HEK293 (cell line): ENCODE data around the gene ACADVL.

Source experiments
- CTCF ChIA-PET: fragments of 350-600 bp; formaldehyde crosslinking; extraction: SDS; loops from one replicate; lab custom pipeline; 2021; ENCODE audit warnings: antibody characterized with exemption; lab: Yijun Ruan, JAX
- POLR2A ChIA-PET: fragments of 300-600 bp; formaldehyde crosslinking; extraction: SDS; loops from one replicate; lab custom pipeline; 2020; ENCODE audit warnings: antibody characterized with exemption, inconsistent platforms; lab: Yijun Ruan, JAX
- H3K27ac ChIP-seq: fragments of 200-500 bp; sonication (Bioruptor generic); 2 replicates; pipeline ENCODE4 v1.5.1; 2014; ENCODE audit warnings: low read depth, low read length, control low read depth, inconsistent platforms; ENCODE audit errors: extremely low read depth
- H3K36me3 ChIP-seq, 2 experiments: fragments of 200-500 bp in 1 of 2; sonication (Bioruptor generic) in 1 of 2; 1 replicate in 1 of 2; 2 replicates in 1 of 2; pipeline ENCODE4 v1.5.1; 2014 to 2017; ENCODE audit warnings: inconsistent platforms in 2 of 2, low read length in 2 of 2; ENCODE audit not compliant: control insufficient read depth in 2 of 2, insufficient read depth in 1 of 2
- H3K4me1 ChIP-seq: fragments of 200-500 bp; sonication (Bioruptor generic); 2 replicates; pipeline ENCODE4 v1.5.1; 2014; ENCODE audit warnings: mild to moderate bottlenecking, low read length, inconsistent platforms; ENCODE audit not compliant: control insufficient read depth, insufficient read depth
- H3K4me3 ChIP-seq: 2 replicates; pipeline ENCODE4 v1.5.1; 2011; ENCODE audit warnings: low read depth, mild to moderate bottlenecking, control low read depth, low read length, moderate library complexity
- H3K9me3 ChIP-seq: fragments of 200-500 bp; sonication (Bioruptor generic); 2 replicates; pipeline ENCODE4 v1.5.1; 2014; ENCODE audit warnings: low read depth, low read length, inconsistent platforms; ENCODE audit not compliant: control insufficient read depth, insufficient read depth
- GLI2 ChIP-seq: fragments of 450-650 bp; formaldehyde crosslinking; IDR thresholded peaks from 2 replicates; pipeline ENCODE4; 2017; ENCODE audit warnings: missing biosample characterization, missing genetic modification characterization, low read depth, borderline replicate concordance
- GLIS2 ChIP-seq: fragments of 450-650 bp; formaldehyde crosslinking; IDR thresholded peaks from 2 replicates; pipeline ENCODE4 v1.5.1; 2016; ENCODE audit warnings: missing biosample characterization, missing genetic modification characterization
- HOXA7 ChIP-seq: sonication (generic); formaldehyde crosslinking; IDR thresholded peaks from 2 replicates; pipeline ENCODE4 v1.8.1; 2022; ENCODE audit warnings: missing genetic modification reagents, borderline replicate concordance
- HOXD13 ChIP-seq: sonication (generic); formaldehyde crosslinking; IDR thresholded peaks from 2 replicates; pipeline ENCODE4 v1.8.0; 2022; ENCODE audit warnings: missing genetic modification reagents, borderline replicate concordance
- KLF17 ChIP-seq: fragments of 450-650 bp; formaldehyde crosslinking; IDR thresholded peaks from 2 replicates; pipeline ENCODE4 v1.5.1; 2016; ENCODE audit warnings: missing biosample characterization, missing genetic modification characterization
- KLF8 ChIP-seq: fragments of 450-650 bp; formaldehyde crosslinking; IDR thresholded peaks from 2 replicates; pipeline ENCODE4 v1.5.1; 2016; ENCODE audit warnings: missing biosample characterization, missing genetic modification characterization
- KLF9 ChIP-seq: fragments of 450-650 bp; formaldehyde crosslinking; IDR thresholded peaks from 2 replicates; pipeline ENCODE4 v1.5.1; 2016; ENCODE audit warnings: missing biosample characterization, missing genetic modification characterization, low read depth
- PATZ1 ChIP-seq: fragments of 450-650 bp; formaldehyde crosslinking; IDR thresholded peaks from 2 replicates; pipeline ENCODE4 v1.5.1; 2016; ENCODE audit warnings: missing biosample characterization, missing genetic modification characterization
- SCRT1 ChIP-seq: fragments of 450-650 bp; formaldehyde crosslinking; IDR thresholded peaks from 2 replicates; pipeline ENCODE4 v1.5.1; 2016; ENCODE audit warnings: missing biosample characterization, missing genetic modification characterization, borderline replicate concordance
- SP2 ChIP-seq: fragments of 450-650 bp; formaldehyde crosslinking; IDR thresholded peaks from 2 replicates; pipeline ENCODE4 v1.5.1; 2016; ENCODE audit warnings: missing biosample characterization, missing genetic modification characterization
- TSHZ1 ChIP-seq: fragments of 450-650 bp; formaldehyde crosslinking; IDR thresholded peaks from 2 replicates; pipeline ENCODE4 v1.5.1; 2016; ENCODE audit warnings: missing biosample characterization, missing genetic modification characterization, borderline replicate concordance
- WT1 ChIP-seq: fragments of 450-650 bp; formaldehyde crosslinking; IDR thresholded peaks from 2 replicates; pipeline ENCODE4 v1.5.1; 2016; ENCODE audit warnings: missing biosample characterization, missing genetic modification characterization
- ZBTB21 ChIP-seq: fragments of 450-650 bp; formaldehyde crosslinking; IDR thresholded peaks from 2 replicates; pipeline ENCODE4 v1.5.1; 2017; ENCODE audit warnings: missing biosample characterization, missing genetic modification characterization
- ZNF132 ChIP-seq: fragments of 450-650 bp; formaldehyde crosslinking; IDR thresholded peaks from 2 replicates; pipeline ENCODE4 v1.5.1; 2017; ENCODE audit warnings: missing biosample characterization, missing genetic modification characterization, borderline replicate concordance
- ZNF155 ChIP-seq: fragments of 450-650 bp; formaldehyde crosslinking; IDR thresholded peaks from 2 replicates; pipeline ENCODE4 v1.5.1; 2016; ENCODE audit warnings: missing biosample characterization, missing genetic modification characterization
- ZNF214 ChIP-seq: fragments of 450-650 bp; formaldehyde crosslinking; IDR thresholded peaks from 2 replicates; pipeline ENCODE4 v1.5.1; 2017; ENCODE audit warnings: missing biosample characterization, mild to moderate bottlenecking, missing genetic modification characterization, borderline replicate concordance
- ZNF239 ChIP-seq: fragments of 450-650 bp; formaldehyde crosslinking; IDR thresholded peaks from 2 replicates; pipeline ENCODE4 v1.5.1; 2016; ENCODE audit warnings: missing biosample characterization, missing genetic modification characterization
- ZNF324 ChIP-seq: fragments of 450-650 bp; formaldehyde crosslinking; IDR thresholded peaks from 2 replicates; pipeline ENCODE4 v1.5.1; 2016; ENCODE audit warnings: missing biosample characterization, missing genetic modification characterization
- ZNF362 ChIP-seq: fragments of 450-650 bp; formaldehyde crosslinking; IDR thresholded peaks from 2 replicates; pipeline ENCODE4 v1.5.1; 2016; ENCODE audit warnings: missing biosample characterization, missing genetic modification characterization
- ZNF37A ChIP-seq: fragments of 450-650 bp; IDR thresholded peaks from 2 replicates; pipeline ENCODE4 v1.5.1; 2018; ENCODE audit warnings: missing biosample characterization, missing genetic modification characterization
- ZNF416 ChIP-seq: fragments of 450-650 bp; formaldehyde crosslinking; IDR thresholded peaks from 2 replicates; pipeline ENCODE4 v1.5.1; 2016; ENCODE audit warnings: missing biosample characterization, missing genetic modification characterization
- ZNF530 ChIP-seq: fragments of 450-650 bp; formaldehyde crosslinking; IDR thresholded peaks from 2 replicates; pipeline ENCODE4 v1.5.1; 2016; ENCODE audit warnings: low read depth, missing biosample characterization, missing genetic modification characterization
- ZNF561 ChIP-seq: fragments of 450-650 bp; IDR thresholded peaks from 2 replicates; pipeline ENCODE4 v1.5.1; 2018; ENCODE audit warnings: missing biosample characterization, missing genetic modification characterization, borderline replicate concordance
- ZNF585B ChIP-seq: fragments of 450-650 bp; formaldehyde crosslinking; IDR thresholded peaks from 2 replicates; pipeline ENCODE4 v1.5.1; 2016; ENCODE audit warnings: missing biosample characterization, missing genetic modification characterization
- ZNF596 ChIP-seq: fragments of 450-650 bp; IDR thresholded peaks from 2 replicates; pipeline ENCODE4 v1.5.0; 2018; ENCODE audit warnings: missing biosample characterization, mild to moderate bottlenecking, missing genetic modification characterization, moderate library complexity
- ZNF704 ChIP-seq: fragments of 450-650 bp; formaldehyde crosslinking; IDR thresholded peaks from 2 replicates; pipeline ENCODE4 v1.5.1; 2016; ENCODE audit warnings: missing biosample characterization, missing genetic modification characterization
- ZNF707 ChIP-seq: fragments of 450-650 bp; formaldehyde crosslinking; IDR thresholded peaks from 2 replicates; pipeline ENCODE4 v1.5.1; 2016; ENCODE audit warnings: missing biosample characterization, missing genetic modification characterization
- ZSCAN16 ChIP-seq: fragments of 450-650 bp; formaldehyde crosslinking; IDR thresholded peaks from 2 replicates; pipeline ENCODE4 v1.5.1; 2016; ENCODE audit warnings: missing biosample characterization, missing genetic modification characterization

Gene ACADVL

GRCh38 chr17:7262935-7263800 lies 43.4 kb downstream of the ACADVL start:
- CTCF ChIA-PET = interaction anchor here (0.5 to 3.1 kb wide), 8 partner anchors 17 to 1659 kb away, joined by 3 to 24 read pairs (median 4); no protein-coding TSS in a partner anchor
- Histone ChIP-seq H3K4me1 (peaks cover 18% of the 10 kb centered on the region), H3K36me3 (peaks cover 2 to 24% of the 10 kb centered on the region in 2 experiments; a peak in 2 of 3 replicates), H3K9me3 (no peaks in the 10 kb centered on the region), H3K27ac (peak overlapping the region; percentile 80), H3K4me3 (peak overlapping the region; percentile 40)
- POLR2A ChIA-PET = interaction anchor here (1.2 to 2.1 kb wide), 6 partner anchors 9 to 227 kb away, joined by 3 to 13 read pairs (median 6); partner anchors contain the start of genes ACADVL, CTDNEP1, DLG4 and DVL2
- TF ChIP-seq KLF17 (tag by site-specific recombination) (peak; percentile 83), ZNF362 (tag by site-specific recombination) (peak; percentile 38; the same call in 1 of the 2 replicates), ZNF416 (tag by site-specific recombination) (no peak), ZNF239 (tag by site-specific recombination) (no peak), TSHZ1 (tag by site-specific recombination) (0 out of 2 replicates have a peak, but pooled peaks have one; percentile 30), ZNF596 (tag by site-specific recombination) (no peak), ZNF561 (no peak), ZNF37A (tag by site-specific recombination) (no peak), ZNF530 (tag by site-specific recombination) (no peak), ZBTB21 (tag by site-specific recombination) (no peak), ZNF585B (tag by site-specific recombination) (no peak), GLI2 (no peak), SP2 (tag by site-specific recombination) (peak; percentile 45), ZNF214 (tag by site-specific recombination) (no peak), KLF8 (peak; percentile 23; the same call in 1 of the 2 replicates), ZNF155 (no peak), HOXD13 (CRISPR knock-in tag) (no peak), SCRT1 (tag by site-specific recombination) (no peak), ZNF324 (tag by site-specific recombination) (0 out of 2 replicates have a peak, but pooled peaks have one; percentile 51), KLF9 (tag by site-specific recombination) (peak; percentile 24; the same call in 1 of the 2 replicates), ZSCAN16 (no peak), HOXA7 (no peak), PATZ1 (tag by site-specific recombination) (peak; percentile 19; the same call in 1 of the 2 replicates), GLIS2 (tag by site-specific recombination) (peak; percentile 32; the same call in 1 of the 2 replicates), ZNF707 (tag by site-specific recombination) (0 out of 2 replicates have a peak, but pooled peaks have one; percentile 30), ZNF704 (no peak), WT1 (tag by site-specific recombination) (peak; percentile 63), ZNF132 (tag by site-specific recombination) (no peak)
